Small intestine (tissue), 7 donors: ENCODE results near the gene CRELD2. TPM values are rescaled to one million over a fixed set of nuclear protein-coding genes. Genes with fewer than 3 reads are reported as not detected.

Source experiments
- DNase-seq, 2 donors: peaks; one replicate each; pipeline versions ENCODE4 v3.0.0 to v3.0.0-alpha.2; 2013
- FAIRE-seq: peaks from 2 replicates; lab custom pipeline; 2012; peaks lifted over from hg19 to GRCh38; lab: Jason Lieb, UNC
- H3K27ac ChIP-seq, 3 donors: one replicate each; pipeline ENCODE4 v1.5.1; 2013; ENCODE audit warnings: low read length in 2 of 3, mild to moderate bottlenecking in 2 of 3, control low read depth in 1 of 3, inconsistent platforms in 1 of 3, low read depth in 1 of 3, moderate library complexity in 1 of 3
- H3K27me3 ChIP-seq, 3 donors: one replicate each; pipeline ENCODE4 v1.6.1; 2013; ENCODE audit warnings: low read length in 3 of 3, inconsistent platforms in 1 of 3; ENCODE audit not compliant: control insufficient read depth in 3 of 3, insufficient read depth in 3 of 3
- H3K36me3 ChIP-seq, 3 donors: one replicate each; pipeline ENCODE4 v1.6.1; 2013; ENCODE audit warnings: low read length in 3 of 3, inconsistent platforms in 1 of 3, low read depth in 1 of 3, mild to moderate bottlenecking in 1 of 3, moderate library complexity in 1 of 3; ENCODE audit not compliant: control insufficient read depth in 3 of 3, insufficient read depth in 2 of 3
- H3K4me1 ChIP-seq, 3 donors: one replicate each; pipeline ENCODE4 v1.6.1; 2013; ENCODE audit warnings: low read length in 2 of 3, inconsistent platforms in 1 of 3, low read depth in 1 of 3, mild to moderate bottlenecking in 1 of 3, moderate library complexity in 1 of 3; ENCODE audit not compliant: control insufficient read depth in 3 of 3, insufficient read depth in 2 of 3
- H3K4me3 ChIP-seq, 3 donors: one replicate each; pipeline ENCODE4 v1.5.1; 2013; ENCODE audit warnings: low read length in 3 of 3, control low read depth in 1 of 3, inconsistent platforms in 1 of 3, low read depth in 1 of 3, mild to moderate bottlenecking in 1 of 3, moderate library complexity in 1 of 3
- H3K9me3 ChIP-seq, 2 donors: one replicate each; pipeline ENCODE4 v1.6.1; 2013; ENCODE audit warnings: low read depth in 1 of 2, low read length in 1 of 2; ENCODE audit not compliant: control insufficient read depth in 2 of 2, insufficient read depth in 1 of 2
- WGBS, 3 donors: extraction: QIAGEN DNeasy Blood & Tissue Kit; methylation state at CpG; one replicate each; pipeline ENCODE4 v1.1.7; 2013; 5-methylcytosine and 5-hydroxymethylcytosine counted together
- polyA plus RNA-seq, 4 donors: library from polyadenylated mRNA; stranded (reverse) in 3 of 4; unstranded in 1 of 4; fragments of 200-250 nt in 3 of 4; fragments of 120-200 nt in 1 of 4; gene quantifications; one replicate each; pipeline versions ENCODE4 v1.2.1 to v1.2.3, GENCODE V29; 2013
- donor health status: healthy with polysubstance abuse.
- donor health status: control.
- donor health status: control.
- donor health status: Bipolar disorder and iron deficiency.
- donor health status: healthy.

Gene CRELD2
- polyA plus RNA-seq, 4 donors: 11.9 to 107 (median 21.8) TPM

- peaks cover 0 to 77% of the 10 kb centered on the region in 2 donors for H3K9me3 ChIP-seq
- H3K4me3 ChIP-seq: no peak overlapping the region
- DNase-seq (no peak), FAIRE-seq (no peak)
- H3K27ac ChIP-seq: no peak overlapping the region
- no peaks in the 10 kb centered on the region for H3K27me3 ChIP-seq
- peaks cover 15 to 59% (median 17%) of the 10 kb centered on the region in 3 donors for H3K36me3 ChIP-seq
- peaks cover 0 to 2% (median 0%) of the 10 kb centered on the region in 3 donors for H3K4me1 ChIP-seq
- 93 to 95% (median 94%) methylated on average over 31 of the region's 31 CpGs for WGBS, 3 donors
Measured at GRCh38 chr22:49884503-49885260, 33.8 kb upstream of the CRELD2 start.

GRCh38 chr22:49885281-49885680 is 33.2 kb upstream of the CRELD2 start:
- H3K9me3 ChIP-seq: peaks cover 0 to 79% of the 10 kb centered on the region in 2 donors
- H3K4me1 ChIP-seq: peaks cover 0 to under 1% (median 0%) of the 10 kb centered on the region in 3 donors
- H3K27ac ChIP-seq: no peak overlapping the region
- 97 to 99% (median 97%) methylated on average over 17 of the region's 17 CpGs for WGBS, 3 donors
- peaks cover 15 to 57% (median 17%) of the 10 kb centered on the region in 3 donors for H3K36me3 ChIP-seq
- H3K4me3 ChIP-seq: no peak overlapping the region
- FAIRE-seq: no peak
- DNase-seq: no peak
- no peaks in the 10 kb centered on the region for H3K27me3 ChIP-seq

- peaks cover 0 to 82% of the 10 kb centered on the region in 2 donors for H3K9me3 ChIP-seq
- H3K36me3 ChIP-seq: peaks cover 15 to 56% (median 17%) of the 10 kb centered on the region in 3 donors
- H3K4me1 ChIP-seq: no peaks in the 10 kb centered on the region
- DNase-seq (no peak), FAIRE-seq (no peak)
- no peak overlapping the region for H3K4me3 ChIP-seq
- H3K27me3 ChIP-seq: no peaks in the 10 kb centered on the region
- no peak overlapping the region for H3K27ac ChIP-seq
- WGBS, 3 donors: 97 to 99% (median 98%) methylated on average over 35 of the region's 35 CpGs
Measured at GRCh38 chr22:49885881-49886280, 32.6 kb upstream of the CRELD2 start.

- peaks cover 0 to 80% of the 10 kb centered on the region in 2 donors for H3K9me3 ChIP-seq
- FAIRE-seq: no peak
Measured at GRCh38 chr22:49886346-49887063, 31.9 kb upstream of the CRELD2 start.

GRCh38 chr22:49887064-49887451 is 31.4 kb upstream of the CRELD2 start:
- 94 to 97% (median 95%) methylated on average over 14 of the region's 14 CpGs for WGBS, 3 donors

More at GRCh38 chr22:49886346-49887063, 31.9 kb upstream of the CRELD2 start:
- DNase-seq: no peak
- Histone ChIP-seq H3K4me1 (no peaks in the 10 kb centered on the region), H3K27ac (no peak overlapping the region), H3K36me3 (peaks cover 15 to 53% (median 17%) of the 10 kb centered on the region in 3 donors), H3K4me3 (no peak overlapping the region), H3K27me3 (no peaks in the 10 kb centered on the region)
- WGBS, 3 donors: 96 to 98% (median 97%) methylated on average over 41 of the region's 41 CpGs

GRCh38 chr22:49887702-49888101 is 30.7 kb upstream of the CRELD2 start:
- H3K36me3 ChIP-seq: peaks cover 15 to 54% (median 15%) of the 10 kb centered on the region in 3 donors
- no peaks in the 10 kb centered on the region for H3K27me3 ChIP-seq
- no peak for DNase-seq
- 96 to 99% (median 97%) methylated on average over 9 of the region's 9 CpGs for WGBS, 3 donors
- no peak overlapping the region for H3K4me3 ChIP-seq
- FAIRE-seq: no peak
- no peak overlapping the region for H3K27ac ChIP-seq
- peaks cover 0 to 71% of the 10 kb centered on the region in 2 donors for H3K9me3 ChIP-seq
- H3K4me1 ChIP-seq: no peaks in the 10 kb centered on the region

More at GRCh38 chr22:49887064-49887451, 31.4 kb upstream of the CRELD2 start:
- FAIRE-seq: no peak
- H3K27ac ChIP-seq: no peak overlapping the region
- DNase-seq: no peak
- no peaks in the 10 kb centered on the region for H3K27me3 ChIP-seq
- H3K36me3 ChIP-seq: peaks cover 15 to 51% (median 15%) of the 10 kb centered on the region in 3 donors
- H3K9me3 ChIP-seq: peaks cover 0 to 74% of the 10 kb centered on the region in 2 donors
- H3K4me1 ChIP-seq: no peaks in the 10 kb centered on the region
- H3K4me3 ChIP-seq: no peak overlapping the region

- Histone ChIP-seq H3K27me3 (no peaks in the 10 kb centered on the region), H3K36me3 (peaks cover 11 to 49% (median 15%) of the 10 kb centered on the region in 3 donors), H3K9me3 (peaks cover 0 to 63% of the 10 kb centered on the region in 2 donors), H3K4me1 (no peaks in the 10 kb centered on the region), H3K27ac (no peak overlapping the region), H3K4me3 (no peak overlapping the region)
- no peak for DNase-seq
- FAIRE-seq: no peak
- 91 to 99% (median 96%) methylated on average over 5 of the region's 5 CpGs for WGBS, 3 donors
Measured at GRCh38 chr22:49889071-49889470, 29.4 kb upstream of the CRELD2 start.

GRCh38 chr22:49892226-49892899 is 26.1 kb upstream of the CRELD2 start:
- DNase-seq (no peak), FAIRE-seq (no peak)
- Histone ChIP-seq H3K27me3 (no peaks in the 10 kb centered on the region), H3K9me3 (peaks cover 0 to 39% of the 10 kb centered on the region in 2 donors), H3K4me3 (no peak overlapping the region), H3K4me1 (no peaks in the 10 kb centered on the region), H3K27ac (no peak overlapping the region), H3K36me3 (peaks cover 0 to 23% (median 6%) of the 10 kb centered on the region in 3 donors)
- WGBS, 3 donors: 95 to 97% (median 96%) methylated on average over 4 of the region's 4 CpGs
